Testis (tissue), 2 donors: ENCODE measurements around the gene THSD7A.

ENCODE experiments used
- POLR2A ChIP-seq: fragments of 450-650 bp; IDR thresholded peaks from one replicate; pipeline ENCODE4 v1.6.1; 2017; ENCODE audit warnings: antibody characterized with exemption, mild to moderate bottlenecking, moderate library complexity
- TF ChIP-seq, protein P1 (sequence below), 3 experiments: fragments of 450-650 bp in 2 of 3; fragments of 200-600 bp in 1 of 3; sonication (generic) in 1 of 3; IDR thresholded peaks; one replicate each; pipeline ENCODE4 v1.5.1; 2016 to 2019; ENCODE audit warnings: antibody characterized with exemption in 3 of 3, mild to moderate bottlenecking in 2 of 3, moderate library complexity in 1 of 3

DNA sequence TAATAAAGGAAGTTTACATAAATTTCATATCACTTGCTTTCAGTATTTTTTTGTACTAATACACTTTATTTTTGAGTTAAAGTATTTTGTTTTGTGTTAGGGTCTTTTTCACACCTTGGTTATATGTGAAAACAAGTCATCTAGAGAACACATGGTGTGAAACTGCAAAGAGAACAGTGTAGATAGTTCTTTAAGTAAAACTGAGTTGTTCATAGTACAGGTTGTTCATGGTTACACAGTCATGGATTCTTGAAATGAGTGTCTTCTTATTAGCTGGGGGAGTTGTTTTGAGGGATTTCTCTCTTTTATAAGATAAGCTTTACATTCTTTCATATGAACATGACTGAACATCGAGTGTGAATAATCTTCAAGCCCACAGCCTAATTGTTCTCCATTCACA, 244.2 kb downstream of the THSD7A start:
- no peak for TF ChIP-seq POLR2A
- TF ChIP-seq, protein P1, sequence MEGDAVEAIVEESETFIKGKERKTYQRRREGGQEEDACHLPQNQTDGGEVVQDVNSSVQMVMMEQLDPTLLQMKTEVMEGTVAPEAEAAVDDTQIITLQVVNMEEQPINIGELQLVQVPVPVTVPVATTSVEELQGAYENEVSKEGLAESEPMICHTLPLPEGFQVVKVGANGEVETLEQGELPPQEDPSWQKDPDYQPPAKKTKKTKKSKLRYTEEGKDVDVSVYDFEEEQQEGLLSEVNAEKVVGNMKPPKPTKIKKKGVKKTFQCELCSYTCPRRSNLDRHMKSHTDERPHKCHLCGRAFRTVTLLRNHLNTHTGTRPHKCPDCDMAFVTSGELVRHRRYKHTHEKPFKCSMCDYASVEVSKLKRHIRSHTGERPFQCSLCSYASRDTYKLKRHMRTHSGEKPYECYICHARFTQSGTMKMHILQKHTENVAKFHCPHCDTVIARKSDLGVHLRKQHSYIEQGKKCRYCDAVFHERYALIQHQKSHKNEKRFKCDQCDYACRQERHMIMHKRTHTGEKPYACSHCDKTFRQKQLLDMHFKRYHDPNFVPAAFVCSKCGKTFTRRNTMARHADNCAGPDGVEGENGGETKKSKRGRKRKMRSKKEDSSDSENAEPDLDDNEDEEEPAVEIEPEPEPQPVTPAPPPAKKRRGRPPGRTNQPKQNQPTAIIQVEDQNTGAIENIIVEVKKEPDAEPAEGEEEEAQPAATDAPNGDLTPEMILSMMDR (IDR thresholded peaks at IDR 0.05) = no peak
